ENCODE data around the gene TEKT5.
"Not testable (repeated sequence)": the region's sequence is repeated elsewhere in the genome, so short reads cannot be mapped to it uniquely, and the experiment has no call there.

Gene TEKT5

DNA sequence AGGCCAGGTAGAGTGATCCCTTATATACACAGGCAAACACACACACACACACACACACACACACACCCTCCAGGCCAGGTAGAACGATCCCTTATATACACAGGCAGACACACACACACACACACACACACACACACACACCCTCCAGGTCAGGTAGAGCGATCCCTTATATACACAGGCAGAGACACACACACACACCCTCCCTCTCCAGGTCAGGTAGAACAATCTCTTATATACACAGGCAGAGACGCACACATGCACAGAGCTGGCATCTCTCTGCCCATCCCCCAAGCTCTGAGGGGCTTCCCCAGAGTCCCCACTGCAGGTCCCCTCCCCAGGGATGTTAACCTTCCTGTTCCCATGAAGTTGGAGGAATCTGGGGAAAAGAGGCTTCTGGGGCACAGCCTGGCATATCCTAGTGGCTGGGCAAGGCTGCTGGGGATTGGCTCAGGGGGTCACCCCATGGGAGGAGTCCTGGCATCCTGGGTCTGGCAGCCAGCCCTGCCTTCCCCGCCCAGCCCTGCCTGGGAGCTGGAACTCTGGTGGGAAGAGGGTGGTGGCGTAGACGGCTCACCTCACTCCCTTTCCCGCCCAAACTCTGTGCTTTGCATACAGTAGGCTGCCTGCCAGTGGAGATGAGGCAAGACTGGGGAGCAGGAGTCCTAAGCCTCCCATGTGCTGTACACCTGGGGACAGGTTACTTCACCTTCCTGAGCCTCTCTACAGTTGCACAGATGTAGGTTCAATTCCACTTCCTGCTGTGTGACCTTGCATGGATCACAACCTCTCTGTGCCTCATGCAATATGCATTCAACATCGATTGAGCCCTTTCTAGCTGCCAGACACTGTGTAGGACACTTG is 41.8 kb downstream of the TEKT5 start:
- no peak overlapping the region for H3K4me3 ChIP-seq (replicated peaks; ENCODE audit: low read depth, low read length)
- no peak for DNase-seq (ENCODE audit: extremely low read depth, low read depth)
- TF ChIP-seq, protein P1, sequence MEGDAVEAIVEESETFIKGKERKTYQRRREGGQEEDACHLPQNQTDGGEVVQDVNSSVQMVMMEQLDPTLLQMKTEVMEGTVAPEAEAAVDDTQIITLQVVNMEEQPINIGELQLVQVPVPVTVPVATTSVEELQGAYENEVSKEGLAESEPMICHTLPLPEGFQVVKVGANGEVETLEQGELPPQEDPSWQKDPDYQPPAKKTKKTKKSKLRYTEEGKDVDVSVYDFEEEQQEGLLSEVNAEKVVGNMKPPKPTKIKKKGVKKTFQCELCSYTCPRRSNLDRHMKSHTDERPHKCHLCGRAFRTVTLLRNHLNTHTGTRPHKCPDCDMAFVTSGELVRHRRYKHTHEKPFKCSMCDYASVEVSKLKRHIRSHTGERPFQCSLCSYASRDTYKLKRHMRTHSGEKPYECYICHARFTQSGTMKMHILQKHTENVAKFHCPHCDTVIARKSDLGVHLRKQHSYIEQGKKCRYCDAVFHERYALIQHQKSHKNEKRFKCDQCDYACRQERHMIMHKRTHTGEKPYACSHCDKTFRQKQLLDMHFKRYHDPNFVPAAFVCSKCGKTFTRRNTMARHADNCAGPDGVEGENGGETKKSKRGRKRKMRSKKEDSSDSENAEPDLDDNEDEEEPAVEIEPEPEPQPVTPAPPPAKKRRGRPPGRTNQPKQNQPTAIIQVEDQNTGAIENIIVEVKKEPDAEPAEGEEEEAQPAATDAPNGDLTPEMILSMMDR (IDR thresholded peaks at IDR 0.05; ENCODE audit: low read depth, low read length, missing control alignments): no peak

DNA sequence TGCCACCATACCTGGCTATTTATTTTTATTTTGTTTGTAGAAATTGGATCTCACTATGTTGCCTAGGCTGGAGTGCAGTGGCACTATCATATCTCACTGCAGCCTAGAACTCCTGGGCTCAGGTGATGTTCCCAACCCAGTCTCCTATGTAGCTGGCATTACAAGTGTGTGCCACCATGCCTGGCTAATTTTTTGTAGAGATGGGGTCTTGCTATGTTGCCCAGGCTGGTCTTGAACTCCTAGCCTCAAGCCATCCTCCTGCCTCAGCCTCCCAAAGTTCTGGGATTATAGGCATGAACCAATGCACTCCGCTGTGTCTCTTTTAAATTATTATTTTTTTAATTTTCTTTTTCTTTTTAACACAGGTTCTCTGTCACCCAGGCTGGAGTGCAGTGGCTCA is 45.6 kb downstream of the TEKT5 start:
- H3K4me3 ChIP-seq (replicated peaks; ENCODE audit: low read depth, low read length); DNase-seq (ENCODE audit: extremely low read depth, low read depth): not testable (repeated sequence)

DNA sequence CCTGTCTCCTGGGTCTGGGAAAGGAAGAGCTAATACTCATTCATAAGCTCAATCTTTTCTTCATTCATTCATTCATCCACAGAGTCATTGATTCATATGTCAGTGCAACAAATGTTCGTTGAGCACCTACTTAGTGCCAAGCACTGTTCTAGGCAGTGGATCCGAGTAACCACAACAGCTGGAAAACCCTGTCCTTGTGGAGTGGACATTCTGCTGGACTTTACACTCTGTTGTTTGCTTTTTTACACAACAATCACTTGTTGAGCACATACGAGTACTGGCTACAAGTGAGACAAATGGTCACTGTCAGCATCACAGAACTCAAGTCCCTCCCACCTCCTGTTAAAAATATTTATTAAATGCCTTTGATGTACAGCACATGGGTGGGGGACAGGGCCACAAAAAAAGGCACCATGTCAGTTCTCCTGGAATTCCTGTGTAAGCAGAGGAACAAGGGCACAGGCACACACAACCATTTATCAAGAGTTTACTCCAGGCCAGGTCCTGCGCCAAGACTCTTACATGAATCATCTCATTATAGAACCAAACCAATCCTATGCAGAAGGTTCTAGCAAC is 46.9 kb downstream of the TEKT5 start:
- TF ChIP-seq, protein P1 (IDR thresholded peaks at IDR 0.05; ENCODE audit: low read depth, low read length, missing control alignments): no peak
- no peak overlapping the region for H3K4me3 ChIP-seq (replicated peaks; ENCODE audit: low read depth, low read length)

DNA sequence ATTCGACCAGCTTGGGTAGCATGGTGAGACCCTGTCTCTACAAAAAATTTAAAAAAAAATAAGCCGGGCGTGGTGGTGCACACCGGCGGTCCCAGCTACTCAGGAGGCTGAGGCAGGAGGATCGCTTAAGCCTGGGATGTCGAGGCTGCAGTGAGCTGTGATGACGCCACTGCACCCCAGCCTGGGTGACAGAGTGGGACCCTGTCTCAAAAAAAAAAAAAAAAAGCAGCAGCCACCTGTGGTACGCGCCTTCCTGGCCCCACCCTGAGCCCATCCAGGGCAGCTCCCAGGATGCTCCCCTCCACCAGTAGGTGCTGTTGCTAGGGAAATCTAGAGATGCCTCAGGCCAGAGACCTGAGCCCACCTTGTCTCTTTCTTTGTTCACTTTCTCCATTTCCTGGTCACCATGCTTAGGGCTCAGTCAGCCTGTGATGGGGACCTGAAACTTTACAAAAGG is 47.4 kb downstream of the TEKT5 start:
- no peak overlapping the region for H3K4me3 ChIP-seq (replicated peaks; ENCODE audit: low read depth, low read length)
- DNase-seq (ENCODE audit: extremely low read depth, low read depth): no peak
- TF ChIP-seq, protein P1 (IDR thresholded peaks at IDR 0.05; ENCODE audit: low read depth, low read length, missing control alignments): no peak

More for the DNA sequence above, 46.9 kb downstream of the TEKT5 start:
- no peak for DNase-seq (ENCODE audit: extremely low read depth, low read depth)

DNA sequence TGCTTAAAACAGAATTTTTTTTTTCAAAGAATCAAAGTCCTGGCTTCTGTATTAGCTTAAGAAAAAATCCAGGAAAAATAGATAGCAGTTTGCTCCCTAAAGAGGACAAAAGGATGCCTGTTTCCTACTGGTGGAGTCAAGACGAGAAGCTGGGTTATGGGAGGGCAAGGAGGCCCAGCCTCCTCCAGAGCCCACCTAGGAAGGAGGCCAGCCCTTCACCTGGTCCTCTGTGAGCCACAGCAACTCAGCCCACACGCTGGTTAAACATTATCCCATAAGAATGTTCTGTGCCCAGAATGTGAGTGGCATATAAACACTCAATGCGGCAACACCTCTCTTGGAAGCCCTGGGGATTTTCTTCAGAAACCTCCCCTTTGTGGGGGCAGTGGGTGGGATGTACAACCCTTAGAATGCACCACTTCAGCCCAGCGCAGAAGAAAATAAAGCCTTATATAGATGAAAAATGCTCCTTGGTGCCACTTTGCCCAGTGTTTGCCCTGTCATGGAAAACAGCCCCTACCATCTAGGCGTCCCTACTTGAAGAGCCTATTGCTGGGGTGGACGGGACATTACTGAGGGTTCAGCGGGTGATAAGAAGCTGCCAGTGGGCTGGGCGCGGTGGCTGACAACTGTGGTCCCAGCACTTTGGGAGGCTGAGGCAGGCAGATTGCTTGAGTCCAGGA is 48.0 kb downstream of the TEKT5 start:
- no peak overlapping the region for H3K4me3 ChIP-seq (replicated peaks; ENCODE audit: low read depth, low read length)
- TF ChIP-seq, protein P1 (IDR thresholded peaks at IDR 0.05; ENCODE audit: low read depth, low read length, missing control alignments): no peak
- DNase-seq (ENCODE audit: extremely low read depth, low read depth): no peak

DNA sequence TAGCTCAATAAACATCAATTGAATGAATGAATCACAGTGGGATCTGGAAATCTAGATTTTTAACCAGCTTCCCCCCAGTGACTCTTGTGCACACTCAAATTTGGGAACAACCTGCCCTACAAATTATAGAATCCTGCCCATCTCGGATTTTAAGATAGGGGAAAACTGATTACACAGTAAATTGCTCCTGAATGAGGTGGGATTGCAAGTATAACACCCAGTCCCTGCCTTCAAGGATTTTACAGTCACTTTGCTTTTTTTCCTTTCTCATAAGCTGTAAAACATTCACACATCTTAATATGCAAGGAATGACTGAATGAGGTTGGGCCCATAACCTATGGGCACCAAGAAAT is 48.5 kb downstream of the TEKT5 start:
- no peak for DNase-seq (ENCODE audit: extremely low read depth, low read depth)
- TF ChIP-seq, protein P1 (IDR thresholded peaks at IDR 0.05; ENCODE audit: low read depth, low read length, missing control alignments): no peak
- no peak overlapping the region for H3K4me3 ChIP-seq (replicated peaks; ENCODE audit: low read depth, low read length)

DNA sequence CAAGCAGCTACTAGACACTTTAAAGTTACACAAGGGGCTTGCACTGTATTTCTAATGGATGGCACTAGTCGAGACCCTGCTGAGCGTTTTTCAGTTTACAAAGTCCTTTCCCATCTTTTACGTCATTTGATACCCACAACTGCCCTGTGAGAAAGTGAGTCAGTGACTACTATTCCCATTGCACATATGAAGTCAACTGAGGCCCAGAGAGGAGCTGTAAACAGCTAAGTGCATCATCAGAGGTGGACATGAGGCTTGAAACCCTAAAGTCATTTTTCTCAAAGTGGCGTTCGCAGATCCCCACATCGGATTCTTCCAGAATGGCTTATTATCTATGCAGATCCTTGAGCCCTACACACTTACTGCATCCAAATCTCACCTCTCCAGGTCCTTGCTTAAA is 50.6 kb downstream of the TEKT5 start:
- TF ChIP-seq, protein P1 (IDR thresholded peaks at IDR 0.05; ENCODE audit: low read depth, low read length, missing control alignments): no peak
- DNase-seq (ENCODE audit: extremely low read depth, low read depth): no peak
- no peak overlapping the region for H3K4me3 ChIP-seq (replicated peaks; ENCODE audit: low read depth, low read length)
